ENCODE data around the gene DTNB. TPM values are rescaled to one million over a fixed set of nuclear protein-coding genes. Genes with fewer than 3 reads are reported as not detected.

Gene DTNB
- polyA plus RNA-seq, 1 of the 3 experiments (the other 2 are of a cell fraction), result 15.3 TPM

GRCh38 chr2:25597881-25598280 lies 75.5 kb downstream of the DTNB start:
- Histone ChIP-seq H3K79me2 (ENCODE audit: insufficient read depth) (no peaks in the 10 kb centered on the region; the same call in 1 of the 2 replicates), H3K9ac (no peak overlapping the region), H3F3A (replicated peaks; ENCODE audit: insufficient read depth) (peaks cover 12% of the 10 kb centered on the region), H3K36me3 (replicated peaks in 1 of 2; ENCODE audit: control insufficient read depth in 1 of 2, insufficient read depth in 2 of 2, low read length in 1 of 2) (no peaks in the 10 kb centered on the region), H3K27ac (ENCODE audit: low read depth in 2 of 2, low read length in 1 of 2) (no peak overlapping the region), H2AFZ (ENCODE audit: low read depth) (no peak overlapping the region), H3K4me1 (ENCODE audit: control insufficient read depth in 1 of 2, insufficient read depth in 2 of 2, low read depth in 1 of 2, low read length in 1 of 2) (peaks cover 0 to 7% of the 10 kb centered on the region in 2 experiments; a peak in 2 of 4 replicates), H3K27me3 (ENCODE audit: insufficient read depth) (no peaks in the 10 kb centered on the region), H3K9me3 (no peaks in the 10 kb centered on the region), H3K9me2 (no peaks in the 10 kb centered on the region), H3K4me2 (no peak overlapping the region), H4K20me1 (ENCODE audit: insufficient read depth) (no peaks in the 10 kb centered on the region), H3K4me3 (ENCODE audit: low read depth in 2 of 2, low read length in 1 of 2) (no peak overlapping the region)
- POLR2A ChIA-PET, result no interaction called here
- TF ChIP-seq SIN3A (IDR thresholded peaks at IDR 0.05; ENCODE audit: borderline replicate concordance, low read depth, low read length) (no peak), TCF12 (IDR thresholded peaks at IDR 0.05) (no peak), NRF1 (IDR thresholded peaks at IDR 0.05; ENCODE audit: low read depth, low read length) (no peak), SMC3 (IDR thresholded peaks at IDR 0.05; ENCODE audit: low read depth, low read length) (no peak), USF1 (IDR thresholded peaks at IDR 0.05; ENCODE audit: borderline replicate concordance, low read depth) (no peak), RCOR1 (IDR thresholded peaks at IDR 0.05; ENCODE audit: low read length) (no peak), CHD2 (IDR thresholded peaks at IDR 0.05; ENCODE audit: low read length, partially characterized antibody) (no peak), RFX5 (IDR thresholded peaks at IDR 0.05; ENCODE audit: low read length) (no peak), GABPA (IDR thresholded peaks at IDR 0.05; ENCODE audit: low read depth) (no peak), RXRA (IDR thresholded peaks at IDR 0.05; ENCODE audit: borderline replicate concordance, low read depth) (no peak), USF2 (IDR thresholded peaks at IDR 0.05; ENCODE audit: borderline replicate concordance, low read depth, low read length) (no peak), ZBTB33 (IDR thresholded peaks at IDR 0.05; ENCODE audit: borderline replicate concordance, low read depth) (no peak), FOXJ3 (CRISPR knock-in tag; IDR thresholded peaks at IDR 0.05) (no peak), PBX3 (IDR thresholded peaks at IDR 0.05) (no peak), EP300 (IDR thresholded peaks at IDR 0.05; ENCODE audit: borderline replicate concordance in 1 of 2, low read depth in 1 of 2, low read length in 1 of 2) (no peak), CTCF (IDR thresholded peaks at IDR 0.05) (no peak), IRF3 (IDR thresholded peaks at IDR 0.05; ENCODE audit: low read depth, low read length) (no peak), FOSL2 (IDR thresholded peaks at IDR 0.05; ENCODE audit: borderline replicate concordance, low read depth) (no peak), FOXM1 (IDR thresholded peaks at IDR 0.05; ENCODE audit: low read depth) (no peak)
- DNase-seq, result no peak
- 97% methylated on average over 2 of the region's 2 CpGs for WGBS (ENCODE audit: low lambda C conversion rate)
- CTCF ChIA-PET, result interaction anchor here (2.1 to 4.1 kb wide), 3 partner anchors 10 to 103 kb away, joined by 9 to 18 read pairs (median 14); no protein-coding TSS in a partner anchor

Data from SK-N-SH (cell line).